IPS DF 6.9 (cell line): ENCODE measurements around the gene CCNB1.
"Not testable (repeated sequence)": the region's sequence is repeated elsewhere in the genome, so short reads cannot be mapped to it uniquely, and the experiment has no call there.

Experiments used
- DNase-seq: peaks from one replicate; pipeline ENCODE4 v3.0.0-alpha.2; 2013; ENCODE audit warnings: low read depth, low spot score
- H3K27ac ChIP-seq: one replicate; pipeline ENCODE4 v1.5.1; 2013; ENCODE audit warnings: low read length, control low read depth
- H3K27me3 ChIP-seq: 2 replicates; pipeline ENCODE4 v1.6.1; 2013; ENCODE audit warnings: mild to moderate bottlenecking, low read length; ENCODE audit not compliant: control insufficient read depth, insufficient read depth
- H3K36me3 ChIP-seq: 2 replicates; pipeline ENCODE4 v1.6.1; 2013; ENCODE audit warnings: low read length; ENCODE audit not compliant: control insufficient read depth, insufficient read depth
- H3K4me1 ChIP-seq: 2 replicates; pipeline ENCODE4 v1.6.1; 2013; ENCODE audit warnings: low read length; ENCODE audit not compliant: control insufficient read depth, insufficient read depth
- H3K4me3 ChIP-seq: 2 replicates; pipeline ENCODE4 v1.5.1; 2013; ENCODE audit warnings: mild to moderate bottlenecking, low read length
- H3K9me3 ChIP-seq: 2 replicates; pipeline ENCODE4 v1.6.1; 2013; ENCODE audit warnings: low read length, inconsistent platforms; ENCODE audit not compliant: control insufficient read depth, insufficient read depth
- WGBS: extraction: QIAGEN DNeasy Blood & Tissue Kit; methylation state at CpG from one replicate; pipeline ENCODE4 v1.1.7; 2013; ENCODE audit warnings: mixed read lengths, missing lambda C conversion rate; ENCODE audit not compliant: insufficient read length, insufficient coverage; 5-methylcytosine and 5-hydroxymethylcytosine counted together

CCNB1 gene

DNA sequence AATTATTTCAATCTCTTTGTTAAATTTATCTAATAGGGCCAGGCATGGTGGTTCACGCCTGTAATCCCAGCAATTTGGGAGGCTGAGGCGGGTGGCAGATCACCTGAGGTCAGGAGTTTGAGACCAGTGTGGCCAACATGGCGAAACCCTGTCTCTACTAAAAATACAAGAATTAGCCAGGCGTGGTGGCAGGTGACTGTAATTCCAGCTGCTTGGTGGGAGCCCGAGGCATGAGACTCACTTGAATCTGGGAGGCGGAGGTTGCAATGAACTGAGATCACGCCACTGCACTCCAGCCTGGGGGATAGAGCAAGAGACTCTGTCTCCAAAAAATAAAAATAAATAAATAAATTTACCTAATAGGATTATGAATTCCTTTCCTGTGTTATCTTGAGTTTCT, 18.4 kb upstream of the CCNB1 start:
- H3K4me1 ChIP-seq, H3K4me3 ChIP-seq, H3K27me3 ChIP-seq, H3K9me3 ChIP-seq, H3K27ac ChIP-seq, DNase-seq, H3K36me3 ChIP-seq: not testable (repeated sequence)
- no CpG with 5 or more reads among the region's 7 CpGs for whole genome bisulfite sequencing

DNA sequence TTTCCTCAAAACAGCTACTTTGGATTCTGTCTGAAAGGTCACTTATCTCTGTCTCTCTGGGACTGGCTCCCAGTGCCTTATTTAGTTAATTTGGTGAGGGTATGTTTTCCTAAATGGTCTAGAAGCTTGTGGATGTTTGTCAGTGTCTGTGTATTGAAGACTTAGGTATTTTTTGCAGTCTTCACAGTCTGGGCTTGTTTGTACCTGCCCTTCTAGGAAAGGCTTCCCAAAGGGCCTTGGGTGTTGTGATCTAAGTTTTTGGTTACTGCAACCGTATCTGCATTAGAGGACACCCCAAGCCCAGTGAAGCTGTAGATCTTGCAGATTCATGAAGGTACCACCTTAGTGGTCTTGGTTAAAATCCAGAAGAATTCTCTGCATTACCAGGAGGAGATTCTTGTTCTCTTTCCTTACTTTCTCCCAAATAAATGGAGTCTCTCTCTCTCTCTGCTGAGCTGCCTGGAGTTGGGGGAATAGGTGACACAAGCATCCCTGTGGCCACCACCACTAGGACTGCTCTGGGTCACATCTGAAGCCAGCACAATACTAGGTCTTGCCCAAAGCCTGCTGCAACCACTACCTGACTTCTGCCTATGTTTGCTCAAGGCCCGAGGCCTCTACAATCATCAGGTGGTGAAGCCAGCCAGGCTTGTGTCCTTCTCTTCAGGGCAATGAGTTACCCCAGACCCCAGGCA, 17.8 kb upstream of the CCNB1 start:
- no peak overlapping the region for H3K27ac ChIP-seq
- H3K4me1 ChIP-seq: no peaks in the 10 kb centered on the region
- H3K4me3 ChIP-seq: no peak overlapping the region
- no peaks in the 10 kb centered on the region for H3K36me3 ChIP-seq
- DNase-seq: no peak
- no CpG with 5 or more reads among the region's 2 CpGs for WGBS
- H3K9me3 ChIP-seq: no peaks in the 10 kb centered on the region
- no peaks in the 10 kb centered on the region for H3K27me3 ChIP-seq

DNA sequence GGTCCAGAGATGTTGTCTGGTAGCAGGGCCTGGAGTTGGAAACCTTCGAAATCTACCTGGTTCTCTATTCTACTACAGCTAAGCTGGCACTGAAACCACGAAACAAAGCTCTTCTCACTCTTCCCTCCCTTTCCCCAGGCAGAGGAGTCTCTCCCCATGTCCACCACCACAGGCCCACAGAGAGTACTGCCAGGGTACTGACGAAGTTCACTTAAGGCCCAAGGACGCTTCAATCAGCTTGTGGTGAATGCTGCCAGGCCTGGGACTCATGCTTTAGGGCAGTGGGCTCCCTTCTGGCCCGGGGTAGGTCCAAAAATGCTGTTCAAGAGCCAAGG, 17.3 kb upstream of the CCNB1 start:
- WGBS: no CpG with 5 or more reads among the region's 5 CpGs
- no peak overlapping the region for H3K27ac ChIP-seq
- no peak overlapping the region for H3K4me3 ChIP-seq
- no peaks in the 10 kb centered on the region for H3K27me3 ChIP-seq
- no peak for DNase-seq
- no peaks in the 10 kb centered on the region for H3K36me3 ChIP-seq
- H3K9me3 ChIP-seq: no peaks in the 10 kb centered on the region
- H3K4me1 ChIP-seq: no peaks in the 10 kb centered on the region

DNA sequence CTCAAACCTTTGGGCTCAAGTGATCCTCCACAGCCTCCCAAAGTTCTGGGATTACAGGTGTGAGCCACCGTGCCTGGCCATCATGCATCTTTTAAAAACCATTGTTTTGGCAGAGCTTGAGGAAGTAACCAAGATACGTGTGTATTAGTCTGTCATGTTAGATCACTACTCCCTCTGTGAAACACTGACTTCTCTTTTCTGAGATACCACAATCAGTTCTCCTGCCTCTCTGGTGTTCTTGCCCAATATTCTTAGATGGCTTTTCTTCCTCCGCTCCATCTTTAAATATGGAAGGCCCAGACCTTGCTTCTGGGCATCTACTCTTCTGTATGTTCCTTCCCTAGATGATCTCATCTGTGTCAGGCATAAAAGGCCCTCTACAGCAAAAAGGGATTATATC, 14.2 kb upstream of the CCNB1 start:
- no peaks in the 10 kb centered on the region for H3K4me1 ChIP-seq
- H3K4me3 ChIP-seq: no peak overlapping the region
- H3K27me3 ChIP-seq: no peaks in the 10 kb centered on the region
- H3K9me3 ChIP-seq: no peaks in the 10 kb centered on the region
- no peaks in the 10 kb centered on the region for H3K36me3 ChIP-seq
- WGBS: no CpG with 5 or more reads among the region's 3 CpGs
- H3K27ac ChIP-seq: no peak overlapping the region
- DNase-seq: no peak

DNA sequence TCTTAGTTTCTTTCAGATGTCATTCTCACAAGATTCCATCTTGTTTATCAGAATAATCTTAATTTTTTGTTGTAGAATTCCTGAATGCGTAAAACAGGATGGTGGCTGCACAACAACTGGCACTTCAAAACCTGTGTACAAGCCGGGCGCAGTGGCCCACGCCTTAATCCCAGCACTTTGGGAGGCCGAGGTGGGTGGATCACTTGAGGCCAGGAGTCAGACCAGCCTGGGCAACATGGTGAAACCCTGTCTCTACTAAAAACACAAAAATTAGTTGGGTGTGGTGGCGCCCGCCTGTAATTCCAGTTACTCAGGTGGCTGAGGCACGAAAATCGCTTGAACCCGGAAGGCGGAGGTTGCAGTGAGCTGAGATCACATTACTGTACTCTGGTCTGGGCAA, 10.5 kb upstream of the CCNB1 start:
- H3K9me3 ChIP-seq: no peaks in the 10 kb centered on the region
- no CpG with 5 or more reads among the region's 11 CpGs for WGBS
- no peak for DNase-seq
- no peak overlapping the region for H3K27ac ChIP-seq
- no peaks in the 10 kb centered on the region for H3K36me3 ChIP-seq
- H3K4me1 ChIP-seq: no peaks in the 10 kb centered on the region
- no peaks in the 10 kb centered on the region for H3K27me3 ChIP-seq
- no peak overlapping the region for H3K4me3 ChIP-seq

DNA sequence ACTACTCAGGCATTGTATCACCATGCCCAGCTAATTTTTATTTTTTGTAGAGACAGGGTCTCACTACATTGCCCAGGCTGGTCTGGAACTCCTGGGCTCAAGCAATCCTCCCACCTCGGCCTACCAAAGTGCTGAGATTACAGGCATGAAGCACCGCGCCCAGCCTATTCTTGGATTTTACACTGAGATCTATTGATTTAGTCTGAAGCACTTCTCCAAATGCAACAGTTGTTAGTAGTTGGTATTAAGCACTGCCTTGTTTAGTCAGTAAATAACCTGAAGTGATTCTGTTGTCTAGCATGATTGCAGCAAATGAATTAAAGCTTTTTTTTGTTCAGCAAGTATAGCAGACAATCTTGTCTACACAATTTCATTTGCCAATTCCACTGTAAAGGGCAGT, 8.9 kb upstream of the CCNB1 start:
- H3K4me1 ChIP-seq: no peaks in the 10 kb centered on the region
- H3K36me3 ChIP-seq: no peaks in the 10 kb centered on the region
- WGBS: no CpG with 5 or more reads among the region's 3 CpGs
- H3K27me3 ChIP-seq: no peaks in the 10 kb centered on the region
- no peaks in the 10 kb centered on the region for H3K9me3 ChIP-seq
- no peak overlapping the region for H3K4me3 ChIP-seq
- DNase-seq: no peak
- no peak overlapping the region for H3K27ac ChIP-seq

DNA sequence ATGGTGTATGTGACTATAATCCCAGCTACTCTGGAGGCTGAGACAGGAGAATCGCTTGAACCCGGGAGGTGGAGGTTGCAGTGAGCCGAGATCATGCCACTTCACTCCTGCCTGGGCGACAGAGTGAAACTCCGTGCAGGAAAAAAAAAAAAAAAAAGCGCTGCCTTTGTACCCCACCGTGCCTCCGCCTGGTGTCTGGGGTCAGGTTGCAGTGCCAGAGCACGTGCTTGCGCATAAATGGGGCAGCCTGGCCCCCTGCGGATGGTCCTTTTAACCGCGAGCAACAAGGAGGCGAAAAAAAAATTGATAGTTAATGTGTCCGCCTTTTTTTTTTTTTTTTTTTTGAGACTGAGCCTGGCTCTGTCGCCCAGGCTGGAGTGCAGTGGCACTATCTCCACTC, 6.3 kb upstream of the CCNB1 start:
- no peak overlapping the region for H3K27ac ChIP-seq
- no peaks in the 10 kb centered on the region for H3K27me3 ChIP-seq
- no peaks in the 10 kb centered on the region for H3K36me3 ChIP-seq
- no CpG with 5 or more reads among the region's 16 CpGs for WGBS
- no peaks in the 10 kb centered on the region for H3K4me1 ChIP-seq
- no peak for DNase-seq
- no peak overlapping the region for H3K4me3 ChIP-seq
- H3K9me3 ChIP-seq: no peaks in the 10 kb centered on the region

DNA sequence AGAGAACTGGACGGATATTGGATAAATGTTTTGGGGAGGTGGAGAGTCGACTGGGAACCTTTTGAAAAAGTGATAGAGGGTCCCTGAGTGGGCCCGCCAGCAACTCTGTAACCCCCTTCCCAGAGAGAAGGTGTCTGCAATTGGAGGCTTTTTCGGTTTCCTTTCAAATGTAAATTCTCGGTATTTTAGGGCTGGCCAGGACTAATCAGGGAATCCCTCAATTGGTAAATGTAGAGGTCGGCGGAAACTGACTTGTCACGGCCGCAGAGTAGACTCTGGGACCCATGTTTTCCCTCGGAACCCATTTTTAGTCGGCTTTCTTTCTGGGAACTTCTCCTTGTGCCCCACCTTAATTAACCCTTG, 524 bp downstream of the CCNB1 start:
- Histone ChIP-seq H3K27me3 (no peaks in the 10 kb centered on the region), H3K4me3 (peak overlapping the region; percentile 73), H3K9me3 (no peaks in the 10 kb centered on the region), H3K27ac (no peak overlapping the region), H3K36me3 (peaks cover 21% of the 10 kb centered on the region; the same call in 1 of the 2 replicates), H3K4me1 (no peaks in the 10 kb centered on the region)
- no peak for DNase-seq
- WGBS: no CpG with 5 or more reads among the region's 11 CpGs

DNA sequence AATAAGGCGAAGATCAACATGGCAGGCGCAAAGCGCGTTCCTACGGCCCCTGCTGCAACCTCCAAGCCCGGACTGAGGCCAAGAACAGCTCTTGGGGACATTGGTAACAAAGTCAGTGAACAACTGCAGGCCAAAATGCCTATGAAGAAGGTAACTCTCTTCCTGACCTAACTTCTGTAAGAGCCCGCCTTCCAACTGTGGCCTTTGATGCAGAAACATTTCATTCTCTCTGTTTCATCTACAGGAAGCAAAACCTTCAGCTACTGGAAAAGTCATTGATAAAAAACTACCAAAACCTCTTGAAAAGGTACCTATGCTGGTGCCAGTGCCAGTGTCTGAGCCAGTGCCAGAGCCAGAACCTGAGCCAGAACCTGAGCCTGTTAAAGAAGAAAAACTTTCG, 979 bp downstream of the CCNB1 start:
- no peaks in the 10 kb centered on the region for H3K9me3 ChIP-seq
- no peaks in the 10 kb centered on the region for H3K4me1 ChIP-seq
- no peak for DNase-seq
- H3K4me3 ChIP-seq: peak overlapping the region; percentile 73; the same call in 1 of the 2 replicates
- H3K27me3 ChIP-seq: no peaks in the 10 kb centered on the region
- peaks cover 22% of the 10 kb centered on the region; the same call in 1 of the 2 replicates for H3K36me3 ChIP-seq
- no peak overlapping the region for H3K27ac ChIP-seq
- no CpG with 5 or more reads among the region's 8 CpGs for WGBS

DNA sequence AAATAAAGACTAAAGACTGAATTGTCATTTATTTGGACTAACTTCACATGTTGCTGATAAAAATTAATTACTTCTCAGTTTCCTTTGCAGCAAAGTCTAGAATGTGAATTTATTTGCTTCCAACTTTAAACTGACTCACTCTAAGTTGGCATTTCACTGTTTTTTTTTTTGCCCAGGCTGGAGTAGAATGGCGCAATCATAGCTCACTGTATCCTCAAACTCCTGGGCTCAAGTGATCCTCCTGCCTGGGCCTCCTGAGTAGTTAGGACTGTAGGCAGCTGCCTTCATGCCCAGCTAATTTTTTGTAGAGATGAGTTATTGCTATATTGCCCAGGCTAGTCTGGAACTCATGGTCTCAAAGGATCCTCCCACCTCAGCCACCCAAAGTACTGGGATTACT, 3.5 kb downstream of the CCNB1 start:
- Histone ChIP-seq H3K36me3 (peaks cover 43% of the 10 kb centered on the region; the same call in 1 of the 2 replicates), H3K4me3 (no peak overlapping the region)

DNA sequence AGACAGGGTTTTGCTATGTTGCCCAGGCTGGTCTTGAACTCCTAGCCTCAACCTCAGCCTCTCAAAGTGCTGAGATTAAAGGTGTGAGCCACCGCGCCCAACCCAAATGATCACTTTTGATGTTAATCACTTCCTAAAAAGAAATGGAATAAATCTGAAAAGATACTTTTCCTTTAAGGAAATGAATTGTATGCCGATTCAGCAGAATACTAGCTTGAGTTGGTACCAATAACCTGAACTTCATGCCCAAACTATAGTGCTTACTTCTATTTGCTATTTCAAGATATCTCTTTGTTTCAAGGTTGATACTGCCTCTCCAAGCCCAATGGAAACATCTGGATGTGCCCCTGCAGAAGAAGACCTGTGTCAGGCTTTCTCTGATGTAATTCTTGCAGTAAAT, 4.0 kb downstream of the CCNB1 start:
- WGBS: no CpG with 5 or more reads among the region's 3 CpGs
- no peaks in the 10 kb centered on the region for H3K4me1 ChIP-seq
- peaks cover 47% of the 10 kb centered on the region; the same call in 1 of the 2 replicates for H3K36me3 ChIP-seq
- H3K4me3 ChIP-seq: no peak overlapping the region
- H3K27ac ChIP-seq: no peak overlapping the region
- H3K27me3 ChIP-seq: no peaks in the 10 kb centered on the region
- no peaks in the 10 kb centered on the region for H3K9me3 ChIP-seq
- DNase-seq: no peak

More for the DNA sequence above, 3.5 kb downstream of the CCNB1 start:
- DNase-seq: no peak
- no CpG with 5 or more reads among the region's 1 CpG for WGBS
- Histone ChIP-seq H3K27ac (no peak overlapping the region), H3K9me3 (no peaks in the 10 kb centered on the region), H3K4me1 (no peaks in the 10 kb centered on the region), H3K27me3 (no peaks in the 10 kb centered on the region)
